CD4-positive, alpha-beta T cell treated with Interleukin-15 for 4 hours (primary cell): Measurements from ENCODE around the gene ARHGEF11.
"Not testable (repeated sequence)": the region's sequence is repeated elsewhere in the genome, so short reads cannot be mapped to it uniquely, and the experiment has no call there.

ENCODE experiments used
- DNase-seq: peaks from one replicate; pipeline ENCODE4 v3.0.0-alpha.2; 2020; ENCODE audit warnings: low spot score

ARHGEF11 gene

DNA sequence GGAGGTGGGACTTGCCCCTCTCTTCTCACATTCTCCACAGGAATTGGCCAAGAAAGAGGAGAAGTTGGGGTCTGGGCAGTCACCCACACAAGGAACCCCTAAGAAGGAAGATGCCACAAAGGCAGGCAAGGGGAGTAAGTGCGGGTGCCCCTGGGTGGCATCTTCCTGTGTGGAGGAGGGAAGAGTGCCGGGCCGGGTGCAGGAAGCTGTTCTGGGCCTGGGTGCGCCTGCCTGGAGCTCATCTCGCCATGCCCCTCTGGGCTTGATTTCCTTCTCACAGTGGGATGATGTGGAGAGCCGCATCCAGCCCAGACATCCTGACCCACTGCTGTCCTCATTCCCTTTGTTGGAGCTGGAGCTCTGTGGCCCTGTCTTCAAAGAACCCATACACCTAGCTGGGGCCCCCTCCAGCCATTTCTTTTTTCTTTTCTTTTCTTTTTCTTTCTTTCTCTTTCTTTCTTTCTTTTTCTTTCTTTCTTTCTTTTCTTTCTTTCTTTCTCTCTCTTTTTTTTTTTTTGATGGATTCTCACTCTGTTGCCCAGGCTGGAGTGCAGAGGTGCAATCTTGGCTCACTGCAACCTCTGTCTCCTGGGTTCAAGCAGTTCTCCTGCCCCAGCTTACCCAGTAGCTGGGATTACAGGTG lies 115.8 kb downstream of the ARHGEF11 start:
- DNase-seq, result no peak

- DNase-seq, result no peak
Measured at GRCh38 chr1:156928043-156928602, 117.4 kb downstream of the ARHGEF11 start.

DNA sequence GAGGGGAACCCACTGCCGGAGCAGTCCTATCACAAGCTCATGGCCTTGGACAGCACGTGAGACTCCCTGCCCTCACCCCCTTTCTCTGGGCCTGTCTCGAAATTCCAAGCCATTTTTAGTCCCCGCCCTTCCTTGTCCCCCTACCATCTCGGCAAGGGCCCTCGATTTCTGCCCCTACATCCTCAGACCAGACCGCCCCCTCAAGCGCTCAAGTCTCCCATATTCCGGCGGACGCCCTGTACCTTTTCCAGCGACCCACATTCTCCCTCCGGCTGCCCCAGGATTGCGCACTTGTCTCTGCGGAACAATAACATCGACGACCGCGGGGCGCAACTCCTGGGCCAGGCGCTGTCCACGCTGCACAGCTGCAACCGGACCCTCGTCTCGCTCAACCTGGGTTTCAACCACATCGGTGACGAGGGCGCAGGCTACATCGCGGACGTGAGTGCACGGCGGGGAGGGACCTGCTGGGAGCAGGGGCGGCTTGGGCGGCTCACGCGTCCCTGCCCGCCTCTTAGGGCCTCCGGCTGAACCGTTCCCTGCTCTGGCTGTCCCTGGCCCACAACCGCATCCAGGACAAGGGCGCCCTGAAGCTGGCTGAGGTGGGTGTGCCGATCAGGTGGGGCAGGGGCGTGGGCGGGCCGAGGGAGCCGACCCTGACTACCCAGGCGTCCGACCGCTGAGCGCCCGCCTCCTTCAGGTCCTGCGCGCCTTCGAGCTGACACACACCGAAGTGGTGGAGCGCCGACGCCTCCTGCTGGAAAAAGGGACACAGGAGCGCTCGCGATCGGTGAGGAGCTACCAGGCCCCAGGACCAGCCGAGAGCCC lies 118.1 kb downstream of the ARHGEF11 start:
- DNase-seq, result peak; percentile 40

DNA sequence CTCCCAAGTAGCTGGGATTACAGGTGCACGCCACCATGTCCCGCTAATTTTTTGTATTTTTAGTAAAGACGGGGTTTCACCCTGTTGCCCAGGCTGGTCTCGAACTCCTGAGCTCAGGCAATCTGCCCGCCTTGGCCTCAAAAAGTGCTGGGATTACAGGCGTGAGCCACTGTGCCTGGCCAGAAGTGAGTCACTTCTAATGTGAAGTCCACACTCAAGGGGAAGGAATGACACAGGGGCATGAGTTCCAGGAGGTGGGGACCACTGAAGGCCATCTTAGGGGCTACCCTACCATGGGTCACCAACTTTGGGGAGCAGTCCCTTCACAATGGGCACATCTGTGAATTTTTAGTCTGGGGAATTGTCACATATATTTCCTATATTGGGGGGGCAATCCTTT lies 118.8 kb downstream of the ARHGEF11 start:
- DNase-seq, result not testable (repeated sequence)

DNA sequence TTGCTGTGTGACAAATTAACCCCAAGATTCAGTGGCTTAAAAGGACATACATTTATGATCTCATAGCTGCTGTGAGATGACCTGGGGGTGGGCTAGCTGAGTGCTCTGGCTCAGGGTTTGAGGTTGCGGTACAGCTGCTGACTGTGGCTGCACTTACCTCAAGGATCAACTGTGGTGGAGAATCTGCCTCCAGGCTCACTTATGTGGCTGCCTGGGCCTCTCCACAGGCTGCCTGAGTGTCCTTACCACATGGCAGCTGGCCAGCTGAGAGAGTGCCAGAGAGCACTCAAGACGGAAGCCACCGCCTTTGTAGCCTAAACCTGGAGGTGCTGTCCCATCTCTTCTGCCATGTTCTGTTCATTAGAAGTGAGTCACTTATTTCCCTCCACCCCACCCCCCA lies 119.4 kb downstream of the ARHGEF11 start:
- no peak for DNase-seq

DNA sequence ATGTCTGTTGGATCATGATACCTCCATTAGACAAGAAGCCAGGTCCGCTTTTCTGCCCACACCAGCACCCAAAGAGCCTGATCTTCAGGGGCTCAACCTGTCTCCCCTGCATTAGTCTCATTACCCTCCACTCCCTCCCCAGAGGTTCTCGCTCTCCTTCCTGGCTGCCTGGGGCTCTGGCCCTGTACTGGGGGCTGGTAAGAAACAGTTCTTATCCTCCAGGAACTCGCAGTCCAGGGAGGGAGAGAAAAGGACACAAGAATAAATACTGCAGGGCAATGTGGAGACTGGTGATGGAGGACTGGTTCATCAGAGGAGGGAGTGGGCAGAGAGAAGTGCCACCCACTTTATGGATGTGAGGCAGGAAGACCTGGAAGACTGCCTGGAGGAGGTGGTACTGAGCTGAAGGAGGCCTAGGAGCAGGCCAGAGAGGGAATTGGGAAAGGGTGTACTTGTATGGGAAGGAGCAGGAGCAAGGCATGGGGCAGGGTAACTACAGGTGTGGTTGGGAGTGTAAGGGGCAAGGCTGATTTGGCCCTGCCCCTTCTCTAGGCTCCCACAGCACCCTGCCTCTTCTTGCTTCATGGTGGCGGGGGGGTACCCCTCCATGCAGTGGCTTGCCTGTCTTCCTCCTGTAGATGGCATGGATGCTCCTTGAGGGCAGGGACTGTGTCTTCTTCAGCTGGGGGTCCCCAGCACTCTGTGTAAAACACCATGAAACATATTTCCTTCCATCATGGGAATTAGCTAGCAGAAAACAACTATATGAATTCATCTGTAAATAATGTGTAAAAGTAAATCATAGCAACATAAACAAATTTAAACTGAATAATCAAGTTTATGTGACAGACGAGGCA lies 120.2 kb downstream of the ARHGEF11 start:
- no peak for DNase-seq

- DNase-seq, result no peak
Measured at GRCh38 chr1:156924478-156925153, 120.9 kb downstream of the ARHGEF11 start.

- no peak for DNase-seq
Measured at GRCh38 chr1:156923670-156924477, 121.7 kb downstream of the ARHGEF11 start.

DNA sequence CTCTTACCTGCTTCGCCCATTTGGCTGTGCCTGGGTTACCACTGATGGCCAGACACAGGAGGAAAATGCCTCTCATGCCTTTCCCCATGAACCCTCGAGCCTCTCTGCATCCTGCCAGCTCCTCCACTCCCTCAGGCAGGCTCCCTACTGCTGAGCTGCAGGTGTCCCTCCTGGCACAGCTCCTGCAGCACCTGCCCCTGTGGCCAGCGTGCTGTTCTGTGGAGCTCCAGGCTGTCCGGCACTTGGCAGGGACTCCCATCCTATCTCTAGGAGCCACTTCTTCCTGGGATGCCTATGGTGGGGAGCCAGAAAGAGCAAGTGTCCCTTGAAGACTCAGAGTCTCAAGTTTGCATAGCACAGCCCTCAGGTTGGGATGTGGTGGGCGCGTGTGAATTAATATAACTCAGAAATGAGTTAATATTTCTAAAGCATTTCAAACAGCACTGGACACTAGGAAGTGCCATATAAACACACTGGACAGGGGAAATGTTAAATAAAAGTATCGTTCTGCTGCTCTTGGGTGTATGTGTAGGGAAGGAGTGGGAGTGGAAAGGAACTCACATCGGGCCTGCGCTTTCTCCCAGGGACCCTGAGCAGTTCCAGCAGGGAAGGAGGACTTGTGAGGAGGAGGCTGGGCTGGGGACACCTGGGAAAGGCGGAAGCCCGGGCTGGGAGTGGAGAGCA lies 122.4 kb downstream of the ARHGEF11 start:
- no peak for DNase-seq

DNA sequence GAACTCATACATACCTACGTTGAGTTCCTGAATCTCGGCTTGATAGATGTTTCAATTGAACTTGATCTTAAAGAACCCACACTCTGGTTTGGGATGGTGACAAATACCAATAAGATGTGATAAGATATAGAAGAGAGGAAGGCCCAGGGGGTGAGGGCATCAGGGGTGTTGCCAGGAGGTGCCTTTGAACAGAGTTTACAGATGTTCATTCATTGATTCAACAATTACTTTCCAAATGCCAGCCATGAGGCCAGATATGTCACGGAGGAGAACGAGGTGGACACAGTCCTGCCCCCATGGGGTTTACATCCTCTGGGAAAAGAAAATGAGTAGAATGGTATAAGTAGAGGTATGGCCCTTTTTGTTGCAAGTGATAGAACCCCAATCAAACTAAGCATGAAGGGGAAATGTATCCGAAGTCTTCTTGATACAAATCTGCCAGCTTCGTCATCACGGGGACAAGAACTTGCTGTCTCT lies 124.5 kb downstream of the ARHGEF11 start:
- no peak for DNase-seq

DNA sequence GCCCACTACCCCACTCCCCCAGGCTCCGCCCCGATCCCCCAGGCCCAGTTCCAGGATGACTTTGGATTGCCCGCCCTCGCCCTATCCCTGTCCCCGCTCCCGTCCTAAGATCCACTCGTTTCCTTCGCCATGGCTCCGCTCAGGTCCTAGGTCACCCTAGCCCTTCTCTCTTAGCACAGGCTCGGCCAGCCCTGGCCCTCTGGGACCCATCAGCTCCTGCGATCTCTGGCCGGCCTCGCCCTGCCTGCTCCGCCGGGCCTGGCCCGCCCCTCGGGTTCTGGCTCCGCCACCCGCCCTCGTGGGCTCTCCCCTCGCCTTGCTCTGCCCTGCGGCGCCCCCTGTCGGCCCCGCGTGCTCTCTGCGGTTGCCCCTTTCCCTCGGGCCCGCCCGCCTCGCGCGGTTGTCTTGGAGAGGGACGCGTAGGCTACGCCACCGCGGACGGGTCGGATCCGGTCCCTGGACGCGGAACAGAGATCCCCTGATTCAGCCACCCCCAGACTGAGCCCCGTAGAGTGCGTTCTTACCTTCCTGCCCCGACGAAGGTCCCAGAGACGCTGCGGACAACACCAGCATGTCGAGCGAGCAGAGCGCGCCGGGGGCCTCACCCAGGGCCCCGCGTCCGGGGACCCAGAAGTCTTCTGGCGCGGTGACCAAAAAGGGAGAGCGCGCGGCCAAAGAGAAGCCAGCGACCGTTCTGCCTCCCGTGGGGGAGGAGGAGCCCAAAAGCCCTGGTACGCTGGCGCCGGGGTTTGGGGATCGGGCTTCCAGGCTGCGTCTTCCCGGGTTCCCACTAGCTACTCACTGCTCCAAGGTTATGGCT lies 125.1 kb downstream of the ARHGEF11 start, which contains the start of gene LRRC71:
TSS of gene LRRC71 (plus strand) at position 400 of the 820 bp plus-strand sequence. CDS start at position 572, 172 bp downstream.
- DNase-seq, result peak; percentile 37

GRCh38 chr1:156914440-156914856 lies 131.1 kb downstream of the ARHGEF11 start:
- no peak for DNase-seq

DNA sequence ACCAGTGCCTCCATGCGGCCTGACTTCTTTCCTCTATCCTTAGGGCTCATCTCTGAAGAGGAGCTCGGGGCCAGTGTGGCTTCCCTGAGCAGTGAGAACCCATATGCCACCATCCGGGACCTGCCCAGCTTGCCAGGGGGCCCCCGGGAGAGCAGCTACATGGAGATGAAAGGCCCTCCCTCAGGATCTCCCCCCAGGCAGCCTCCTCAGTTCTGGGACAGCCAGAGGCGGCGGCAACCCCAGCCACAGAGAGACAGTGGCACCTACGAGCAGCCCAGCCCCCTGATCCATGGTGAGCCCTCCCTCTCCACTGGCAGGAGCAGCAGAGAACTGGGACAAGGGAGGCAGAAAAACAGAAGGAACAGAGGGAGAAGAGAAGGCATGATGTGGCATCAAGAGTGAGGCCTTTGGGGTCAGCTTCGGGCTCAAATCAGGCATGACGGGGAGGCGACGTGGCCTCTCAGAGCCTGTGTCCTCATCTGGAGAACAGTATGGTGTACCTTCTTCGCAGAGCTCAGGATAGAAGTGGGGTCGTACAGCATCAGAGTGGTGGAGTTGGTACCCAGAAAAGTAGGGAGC lies 131.6 kb downstream of the ARHGEF11 start:
- no peak for DNase-seq

GRCh38 chr1:156912861-156913808 lies 132.4 kb downstream of the ARHGEF11 start:
- no peak for DNase-seq

DNA sequence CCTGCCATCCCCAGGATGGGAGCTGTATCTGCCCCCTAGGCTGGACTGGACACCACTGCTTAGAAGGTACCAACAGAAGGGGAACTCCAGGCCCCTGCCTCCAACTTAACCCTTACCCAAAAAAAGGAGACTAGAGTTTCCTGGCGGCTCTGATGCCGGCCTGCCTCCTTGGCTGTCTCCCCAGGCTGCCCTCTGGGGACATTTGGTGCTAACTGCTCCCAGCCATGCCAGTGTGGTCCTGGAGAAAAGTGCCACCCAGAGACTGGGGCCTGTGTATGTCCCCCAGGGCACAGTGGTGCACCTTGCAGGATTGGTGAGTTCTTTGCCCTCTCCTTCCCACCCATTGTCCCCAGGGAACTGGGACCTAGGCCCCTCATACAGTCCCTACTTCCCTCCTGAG lies 133.2 kb downstream of the ARHGEF11 start:
- DNase-seq, result no peak

- DNase-seq, result no peak
Measured at GRCh38 chr1:156911577-156912298, 133.8 kb downstream of the ARHGEF11 start.

GRCh38 chr1:156910309-156910782 lies 135.2 kb downstream of the ARHGEF11 start:
- DNase-seq, result peak; percentile 41
